AG09319 (cell line): ENCODE results near the gene PIK3R5.

Experiments used
- DNase-seq: peaks from one replicate; pipeline ENCODE4 v3.0.0-alpha.2; 2010; ENCODE audit warnings: low read depth; ENCODE audit errors: extremely low read depth
- TF ChIP-seq, protein P1 (sequence below): IDR thresholded peaks from 2 replicates; pipeline ENCODE4 v1.5.1; 2011; ENCODE audit warnings: low read depth, mild to moderate bottlenecking, inconsistent platforms, low read length, moderate library complexity

The PIK3R5 gene

DNA sequence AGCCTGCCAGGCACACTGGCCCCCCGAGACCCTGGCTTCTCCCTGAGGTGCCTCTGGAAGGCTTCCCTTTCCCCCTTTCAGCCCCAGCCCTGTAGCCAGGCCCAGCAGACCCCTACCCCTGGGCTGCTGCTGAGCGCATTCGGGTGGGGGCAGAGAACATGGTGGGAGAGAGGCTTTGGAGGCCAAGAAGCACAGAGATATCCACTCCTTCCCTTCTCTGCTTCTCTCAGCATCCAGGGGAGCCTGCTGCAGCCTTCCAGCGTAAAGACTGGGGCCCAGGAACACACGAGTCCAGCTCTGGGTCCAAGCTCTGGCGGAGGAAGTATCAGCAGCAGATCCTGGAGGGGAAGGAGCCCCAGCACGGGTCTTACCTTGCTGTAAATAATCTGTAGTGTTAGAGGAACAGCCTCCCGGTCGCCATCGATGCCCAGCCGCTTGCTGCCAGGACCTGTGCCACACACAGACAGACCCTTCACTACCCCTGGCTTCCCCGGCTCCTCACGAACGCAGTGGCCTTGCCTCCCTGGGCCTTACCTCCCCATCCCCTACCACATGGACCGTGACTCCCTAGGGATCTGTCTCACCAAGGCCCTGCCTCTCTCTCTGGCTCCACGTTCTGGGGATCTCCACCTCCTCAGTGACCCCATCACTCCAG lies 81.0 kb downstream of the PIK3R5 start:
- TF ChIP-seq, protein P1, sequence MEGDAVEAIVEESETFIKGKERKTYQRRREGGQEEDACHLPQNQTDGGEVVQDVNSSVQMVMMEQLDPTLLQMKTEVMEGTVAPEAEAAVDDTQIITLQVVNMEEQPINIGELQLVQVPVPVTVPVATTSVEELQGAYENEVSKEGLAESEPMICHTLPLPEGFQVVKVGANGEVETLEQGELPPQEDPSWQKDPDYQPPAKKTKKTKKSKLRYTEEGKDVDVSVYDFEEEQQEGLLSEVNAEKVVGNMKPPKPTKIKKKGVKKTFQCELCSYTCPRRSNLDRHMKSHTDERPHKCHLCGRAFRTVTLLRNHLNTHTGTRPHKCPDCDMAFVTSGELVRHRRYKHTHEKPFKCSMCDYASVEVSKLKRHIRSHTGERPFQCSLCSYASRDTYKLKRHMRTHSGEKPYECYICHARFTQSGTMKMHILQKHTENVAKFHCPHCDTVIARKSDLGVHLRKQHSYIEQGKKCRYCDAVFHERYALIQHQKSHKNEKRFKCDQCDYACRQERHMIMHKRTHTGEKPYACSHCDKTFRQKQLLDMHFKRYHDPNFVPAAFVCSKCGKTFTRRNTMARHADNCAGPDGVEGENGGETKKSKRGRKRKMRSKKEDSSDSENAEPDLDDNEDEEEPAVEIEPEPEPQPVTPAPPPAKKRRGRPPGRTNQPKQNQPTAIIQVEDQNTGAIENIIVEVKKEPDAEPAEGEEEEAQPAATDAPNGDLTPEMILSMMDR, result no peak

DNA sequence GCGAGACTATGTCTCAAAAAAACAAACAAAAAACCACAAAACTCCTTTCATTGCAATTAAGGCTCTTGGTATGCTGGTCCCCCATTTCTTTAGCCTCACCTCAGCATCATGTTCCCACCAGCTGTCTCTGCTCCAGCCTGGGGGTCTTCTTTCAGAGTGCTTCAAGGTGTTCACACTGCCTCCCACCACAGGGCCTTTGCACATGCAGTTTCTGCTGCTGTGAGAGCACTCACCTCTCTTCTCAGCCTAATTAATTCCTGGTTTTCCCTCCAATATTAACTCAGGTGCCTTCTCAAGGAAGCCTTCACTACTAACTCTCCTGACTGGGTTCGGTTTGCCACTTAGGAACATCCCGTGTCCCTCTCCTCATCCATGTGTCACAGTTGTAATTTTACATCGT lies 82.2 kb downstream of the PIK3R5 start:
- no peak for DNase-seq
- TF ChIP-seq, protein P1, result no peak

More for the DNA sequence above, 81.0 kb downstream of the PIK3R5 start:
- DNase-seq, result no peak

DNA sequence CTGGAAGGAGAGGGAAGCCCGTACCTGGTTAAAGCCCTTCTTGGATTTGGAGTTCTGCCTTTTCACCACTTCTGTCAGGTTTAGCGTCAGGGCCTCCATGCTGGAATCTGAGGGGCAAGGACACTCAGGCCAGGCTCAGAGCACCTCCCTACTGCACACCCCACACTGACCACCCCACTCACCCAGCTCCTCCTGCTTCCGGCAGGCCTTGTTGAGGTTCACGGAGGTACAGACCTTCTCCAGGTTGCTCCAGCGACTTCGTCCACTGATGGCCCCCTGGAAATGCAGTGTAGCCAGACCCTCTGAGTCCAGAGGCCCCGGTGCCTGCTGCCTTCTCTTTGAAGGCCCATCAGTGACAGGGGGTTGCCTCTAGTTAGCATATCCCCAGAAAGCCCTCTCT lies 83.9 kb downstream of the PIK3R5 start:
- no peak for DNase-seq
- TF ChIP-seq, protein P1, result no peak

GRCh38 chr17:8880466-8880865 lies 85.0 kb downstream of the PIK3R5 start:
- no peak for DNase-seq
- TF ChIP-seq, protein P1, result no peak

GRCh38 chr17:8879410-8879809 lies 86.1 kb downstream of the PIK3R5 start:
- no peak for DNase-seq
- TF ChIP-seq, protein P1, result no peak

GRCh38 chr17:8877984-8878383 lies 87.5 kb downstream of the PIK3R5 start:
- TF ChIP-seq, protein P1, result no peak
- DNase-seq, result no peak

DNA sequence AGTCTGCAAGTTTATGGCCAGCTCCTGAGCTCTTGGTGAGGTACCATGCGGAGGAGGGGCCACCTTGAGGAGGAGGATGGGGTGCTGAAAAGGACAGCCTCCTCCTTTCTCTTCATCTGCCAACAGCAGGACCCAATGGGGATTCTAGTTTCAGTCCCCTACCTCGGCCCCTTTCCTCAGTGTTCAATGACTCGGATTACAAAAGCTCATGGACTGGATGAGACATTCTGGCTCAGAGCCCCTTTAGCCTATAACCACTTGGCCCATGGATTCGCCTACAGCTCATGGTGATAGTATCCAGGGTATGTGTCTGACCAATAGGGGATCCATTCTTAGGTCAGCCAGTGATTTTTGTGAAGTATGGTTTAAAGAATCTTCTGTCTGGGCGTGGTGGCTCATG lies 89.5 kb downstream of the PIK3R5 start:
- TF ChIP-seq, protein P1, result no peak
- no peak for DNase-seq
